SK-N-MC (cell line): ENCODE data around the gene FHIT.

ENCODE experiments used
- EZH2 ChIP-seq: fragments of 200-600 bp; sonication (generic); IDR thresholded peaks from one replicate; pipeline ENCODE4 v1.6.1; 2017; ENCODE audit warnings: antibody characterized with exemption
- POLR2AphosphoS5 ChIP-seq: IDR thresholded peaks from 2 replicates; pipeline ENCODE4 v1.6.1; 2012; ENCODE audit warnings: mild to moderate bottlenecking, low read depth, low read length, borderline replicate concordance

GRCh38 chr3:60274646-60275045 lies 976.6 kb downstream of the FHIT start:
- TF ChIP-seq EZH2 = no peak
- TF ChIP-seq POLR2AphosphoS5 = no peak
